Cerebellar nuclear complex (tissue), 1 donor: Measurements from ENCODE around the gene SOX6.
"Not testable (repeated sequence)": the region's sequence is repeated elsewhere in the genome, so short reads cannot be mapped to it uniquely, and the experiment has no call there.

ENCODE experiments used
- DNase-seq, 2 experiments: peaks; one replicate each; lab custom pipeline; 2025; lab: John Stamatoyannopoulos, UW

Gene SOX6

GRCh38 chr11:16356057-16356760 lies at the start of gene SOX6:
Gene SOX6, minus strand, starts transcription at chr11:16356546. Its CDS starts 15,298 bp downstream, at chr11:16341248.
- no peak for DNase-seq

DNA sequence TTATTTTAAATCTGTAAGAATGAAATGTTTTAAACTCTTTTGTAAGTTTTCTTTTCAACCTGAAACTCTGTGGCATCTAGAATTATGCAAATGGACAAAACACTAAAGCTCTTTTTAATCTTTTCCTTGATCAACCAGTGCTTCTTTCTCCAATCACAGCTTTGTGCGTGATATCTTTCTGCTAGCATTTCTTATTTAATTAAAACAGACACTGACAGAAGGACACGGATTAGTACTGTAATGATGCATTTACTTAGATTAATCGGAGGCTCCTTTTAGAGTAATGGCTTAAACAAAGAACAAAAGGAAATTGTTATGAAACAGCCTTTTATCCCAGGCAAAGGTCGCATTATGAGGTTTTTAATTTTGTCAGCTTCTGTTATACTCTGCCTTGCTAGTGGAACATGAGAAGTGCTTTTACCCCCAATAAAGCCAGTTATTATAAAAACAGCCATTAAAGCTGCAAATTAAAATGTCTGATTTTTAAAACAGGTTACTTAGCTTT lies 48.5 kb upstream of the SOX6 start:
- no peak for DNase-seq

DNA sequence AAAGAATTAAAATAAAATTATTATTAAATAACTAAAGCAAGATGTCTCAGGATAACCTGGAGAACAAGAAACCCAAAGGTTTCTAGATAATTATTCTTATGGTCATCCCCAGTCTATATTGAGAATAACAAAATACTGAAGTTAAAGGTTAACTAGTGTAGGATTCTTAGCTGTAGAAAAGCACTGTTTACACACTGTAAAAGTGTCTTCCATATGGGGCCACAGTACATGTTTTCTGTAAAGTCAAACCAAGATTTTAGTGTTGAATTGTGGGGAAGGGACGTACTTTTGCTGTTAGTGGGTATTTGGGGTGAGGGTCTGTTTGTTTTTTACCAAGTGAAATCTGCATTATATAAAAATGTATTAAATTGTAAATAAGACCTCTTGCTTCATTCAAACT lies 47.5 kb upstream of the SOX6 start:
- no peak for DNase-seq

- DNase-seq = no peak
These were observed 47.1 kb upstream of the SOX6 start for GRCh38 chr11:16403448-16403803.

DNA sequence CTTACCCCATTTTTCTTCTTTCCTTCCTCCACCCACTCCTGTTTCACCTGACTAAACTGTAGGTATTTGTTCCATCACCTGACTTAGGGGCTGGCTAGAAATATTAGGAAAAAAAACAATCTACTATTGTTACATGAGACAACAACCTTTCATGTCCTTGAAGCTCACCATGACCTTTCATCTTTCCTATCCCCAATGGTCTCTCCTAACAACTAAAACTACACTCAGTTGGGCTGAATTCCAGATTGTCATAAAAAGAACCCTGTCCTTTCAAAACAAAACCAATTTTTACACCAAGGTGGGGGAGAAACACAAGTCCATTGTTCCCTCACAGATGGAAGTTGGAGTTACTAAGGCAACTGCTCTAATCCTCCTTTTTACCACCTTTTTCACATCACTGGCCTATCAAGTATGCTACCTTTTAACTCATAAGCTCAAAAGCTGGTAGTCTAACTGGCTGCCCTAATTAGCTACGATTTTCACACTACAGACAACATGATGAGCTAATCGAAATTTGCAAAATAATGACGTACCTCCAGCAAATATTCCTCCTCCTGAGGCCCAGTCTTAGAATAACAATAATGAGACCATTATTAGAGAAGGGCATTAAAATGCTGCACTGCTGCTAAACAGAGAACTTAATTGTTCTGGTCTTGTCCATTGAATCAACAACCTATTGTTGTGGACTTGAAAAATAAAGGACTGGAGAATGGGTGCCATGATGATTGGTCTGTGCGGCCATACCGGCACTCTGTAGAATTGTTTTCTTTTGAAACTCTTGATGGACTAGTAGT lies 46.5 kb upstream of the SOX6 start:
- DNase-seq = no peak

GRCh38 chr11:16397390-16397789 lies 41.0 kb upstream of the SOX6 start:
- no peak for DNase-seq

- DNase-seq = no peak
These were observed 39.3 kb upstream of the SOX6 start for GRCh38 chr11:16395601-16396000.

DNA sequence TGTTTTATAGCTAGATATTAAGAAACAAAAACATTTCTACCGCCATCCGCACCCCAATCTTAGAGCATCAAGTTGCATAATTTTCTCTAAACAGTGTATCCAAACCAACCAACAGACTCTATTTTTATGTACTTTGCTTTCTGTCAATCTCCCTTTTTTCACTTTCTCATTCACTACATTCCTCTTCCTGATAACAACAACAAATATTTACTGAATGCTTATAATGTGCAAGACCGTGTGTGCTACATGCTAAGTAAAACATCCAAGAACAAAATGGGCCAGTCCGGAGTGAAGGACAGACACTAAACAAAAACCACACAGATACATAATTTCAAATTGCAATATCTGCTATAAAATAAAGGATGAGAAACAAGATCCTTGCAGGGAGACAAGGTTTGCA lies 38.6 kb upstream of the SOX6 start:
- DNase-seq = no peak

DNA sequence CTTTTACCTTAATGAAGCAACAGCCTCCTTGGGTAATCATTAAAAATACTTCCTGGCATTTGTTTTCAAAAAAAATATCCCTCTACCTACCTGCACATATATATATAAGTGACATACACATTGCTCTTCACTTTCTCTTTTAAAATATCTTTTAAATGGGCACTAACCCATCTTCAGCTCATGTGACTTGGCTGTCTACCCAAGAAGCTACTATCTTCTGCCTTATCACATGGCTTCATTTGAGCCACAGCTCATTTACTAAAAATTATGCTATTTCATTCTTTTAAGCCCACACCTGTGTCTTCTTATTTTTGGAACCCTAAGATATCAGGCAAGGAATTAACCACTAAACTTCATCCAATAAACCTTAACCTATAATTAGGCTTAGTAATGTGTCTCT lies 37.0 kb upstream of the SOX6 start:
- DNase-seq = no peak

- DNase-seq = no peak
These were observed 36.3 kb upstream of the SOX6 start for GRCh38 chr11:16392616-16393015.

GRCh38 chr11:16390826-16391225 lies 34.5 kb upstream of the SOX6 start:
- DNase-seq = not testable (repeated sequence)

- no peak for DNase-seq
These were observed 28.8 kb upstream of the SOX6 start for GRCh38 chr11:16385099-16385498.

GRCh38 chr11:16382638-16383380 lies 26.5 kb upstream of the SOX6 start:
- no peak for DNase-seq

DNA sequence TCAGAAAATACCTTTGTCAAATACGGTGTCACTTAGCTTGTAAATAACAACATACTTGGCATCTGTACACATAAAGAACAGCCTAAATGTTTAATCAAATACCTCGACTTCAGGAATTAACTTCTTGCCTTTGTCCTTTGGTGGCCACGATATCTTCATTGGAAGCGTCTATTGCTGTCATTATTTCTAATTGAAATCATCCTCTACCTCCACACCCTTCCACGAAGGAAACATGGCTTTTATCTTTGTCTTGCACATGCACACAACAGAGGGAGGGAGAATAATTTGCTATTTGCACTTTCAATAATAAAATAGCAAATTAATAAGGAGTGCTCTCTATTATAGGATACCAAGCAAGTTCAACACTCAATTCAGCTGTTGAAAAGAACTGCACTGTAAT lies 25.8 kb upstream of the SOX6 start:
- no peak for DNase-seq

- no peak for DNase-seq
These were observed 24.7 kb upstream of the SOX6 start for GRCh38 chr11:16380941-16381568.

DNA sequence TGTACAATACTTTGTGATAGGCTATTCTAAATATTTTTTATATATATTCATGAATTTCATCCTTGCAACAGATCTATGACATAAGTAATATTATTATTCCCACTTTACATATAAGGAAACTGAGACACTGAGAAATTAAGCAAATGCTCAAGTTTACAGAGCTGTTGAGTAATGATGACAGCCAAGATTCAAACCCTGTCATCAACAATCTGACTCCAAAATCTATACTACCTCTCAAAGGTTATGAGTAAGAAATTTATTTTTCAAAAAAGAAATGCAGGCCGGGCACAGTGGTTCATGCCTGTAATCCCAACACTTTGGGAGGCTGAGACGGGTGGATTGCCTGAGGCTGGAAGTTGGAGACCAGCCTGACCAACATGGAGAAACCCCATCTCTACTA lies 22.6 kb upstream of the SOX6 start:
- no peak for DNase-seq

GRCh38 chr11:16377746-16378145 lies 21.4 kb upstream of the SOX6 start:
- DNase-seq = no peak

DNA sequence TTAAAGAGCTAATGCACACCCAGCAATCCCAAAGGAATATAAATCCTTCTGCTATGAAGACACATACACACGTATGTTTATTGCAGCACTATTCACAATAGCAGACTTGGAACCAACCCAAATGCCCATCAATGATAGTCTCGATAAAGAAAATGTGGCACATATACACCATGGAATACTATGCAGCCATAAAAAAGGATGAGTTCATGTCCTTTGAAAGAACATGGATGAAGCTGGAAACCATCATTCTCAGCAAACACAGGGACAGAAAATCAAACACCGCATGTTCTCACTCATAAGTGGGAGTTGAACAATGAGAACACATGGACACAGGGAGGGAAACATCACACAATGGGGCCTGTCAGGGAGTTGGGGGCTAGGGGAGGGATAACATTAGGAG lies 19.3 kb upstream of the SOX6 start:
- DNase-seq = not testable (repeated sequence)

DNA sequence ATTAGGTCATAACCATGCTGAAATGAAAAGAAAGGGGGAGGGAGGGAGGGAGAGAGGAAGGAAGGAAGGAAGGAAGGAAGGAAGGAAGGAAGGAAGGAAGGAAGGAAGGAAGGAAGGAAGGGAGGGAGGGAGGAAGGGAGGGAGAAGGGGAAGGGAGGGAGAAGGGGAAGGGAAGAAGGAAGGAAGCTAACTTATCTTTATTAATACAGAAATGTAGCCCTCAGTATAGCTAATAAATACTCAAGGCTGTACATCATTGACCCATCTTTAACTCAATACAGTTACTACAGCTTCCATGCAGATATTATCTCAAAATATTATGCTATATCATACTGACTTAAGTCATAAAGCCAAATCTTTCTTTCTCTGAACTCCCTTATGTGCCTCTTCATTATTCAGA lies 17.4 kb upstream of the SOX6 start:
- no peak for DNase-seq

DNA sequence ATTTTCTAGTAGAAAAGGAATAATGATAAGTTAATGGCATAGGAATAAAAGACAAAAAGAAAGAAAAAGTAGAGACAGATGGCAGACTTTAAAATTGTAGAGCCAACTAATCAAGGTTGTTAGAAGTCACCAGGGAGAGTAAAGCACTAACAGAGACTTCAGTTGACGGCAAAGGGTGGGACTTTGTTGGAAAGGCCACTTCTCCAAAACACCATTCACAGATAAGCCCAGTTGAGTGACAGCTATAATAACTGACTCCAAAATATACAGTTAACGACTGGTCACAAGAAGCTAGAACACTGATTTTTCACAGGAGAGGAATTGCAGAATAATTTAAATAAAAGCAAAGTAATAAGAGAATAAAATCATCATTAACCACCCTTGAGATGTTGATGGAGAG lies 16.0 kb upstream of the SOX6 start:
- DNase-seq = no peak

DNA sequence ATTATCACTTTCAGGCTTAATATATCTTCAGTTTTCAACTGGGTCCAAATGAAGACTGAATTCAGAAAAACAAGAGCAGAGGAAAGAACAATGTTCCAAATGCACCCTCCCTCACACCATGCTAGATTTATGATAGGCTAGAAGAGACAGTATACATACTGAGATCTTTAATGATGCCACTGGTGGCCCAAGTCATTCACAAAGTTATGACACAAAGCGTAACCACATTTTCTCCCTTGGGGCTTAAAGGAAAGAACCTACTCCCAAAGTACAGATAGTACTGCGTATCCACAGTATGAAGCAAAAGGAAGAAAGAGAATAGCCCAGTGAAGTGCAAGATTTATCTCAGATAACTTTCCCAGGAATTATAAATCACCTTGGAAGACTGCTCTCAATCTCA lies 10.9 kb upstream of the SOX6 start:
- no peak for DNase-seq

GRCh38 chr11:16365581-16366228 lies 9.4 kb upstream of the SOX6 start:
- no peak for DNase-seq
